HepG2 (cell line): ENCODE measurements around the gene NCOA6. TPM values are rescaled to one million over a fixed set of nuclear protein-coding genes. Genes with fewer than 3 reads are reported as not detected.

Experiments used
- ATAC-seq: fragments of 200-7000 bp; cut with Tn5 transposase; 3 replicates; pipeline ENCODE4 v1.9.1; 2020; ENCODE audit warnings: mild to moderate bottlenecking, moderate library complexity
- BruUV-seq: library from RNA; stranded (reverse); fragments of 400-500 nt; replicated peaks from 2 replicates; lab custom pipeline; 2021; lab: Mats Ljungman, UMichigan
- CTCF ChIA-PET: fragments of 300-600 bp; formaldehyde crosslinking; extraction: SDS; loops from one replicate; lab custom pipeline; 2021; ENCODE audit warnings: low total read pairs, inconsistent platforms, low intra/inter-chr PET ratio; lab: Yijun Ruan, JAX
- POLR2A ChIA-PET: fragments of 350-600 bp; sonication (Branson Sonifier 250); formaldehyde crosslinking; loops from one replicate; lab custom pipeline; 2020; ENCODE audit warnings: antibody characterized with exemption, inconsistent platforms; lab: Yijun Ruan, JAX
- DNase-seq: peaks from one replicate; pipeline ENCODE4 v3.0.0-alpha.2; 2015; ENCODE audit warnings: low spot score
- FAIRE-seq: peaks from 3 replicates; lab custom pipeline; 2011; peaks lifted over from hg19 to GRCh38; lab: Jason Lieb, UNC
- H2AFZ ChIP-seq: one replicate; pipeline ENCODE4 v1.6.1; 2011; ENCODE audit warnings: low read length, inconsistent platforms
- H3K27ac ChIP-seq: fragments of 300-600 bp; 3 replicates; pipeline ENCODE4 v1.8.0; 2011; ENCODE audit warnings: mixed run types, mild to moderate bottlenecking, mixed read lengths, low read length, inconsistent platforms; ENCODE audit not compliant: insufficient read depth; ENCODE audit errors: extremely low read length
- H3K27me3 ChIP-seq, 2 experiments: fragments of 200-600 bp in 1 of 2; 2 replicates in 1 of 2; 3 replicates in 1 of 2; pipeline versions ENCODE4 v1.6.0 to v1.8.0; 2011; ENCODE audit warnings: low read length in 2 of 2, mild to moderate bottlenecking in 2 of 2, moderate library complexity in 2 of 2, inconsistent platforms in 1 of 2; ENCODE audit not compliant: insufficient read depth in 2 of 2, control insufficient read depth in 1 of 2
- H3K36me3 ChIP-seq, 2 experiments: fragments of 200-600 bp in 1 of 2; replicated peaks in 1 of 2; 2 replicates in 1 of 2; 3 replicates in 1 of 2; pipeline versions ENCODE4 v1.5.1 to v1.8.0; 2011; ENCODE audit warnings: low read length in 2 of 2, inconsistent platforms in 1 of 2; ENCODE audit not compliant: insufficient read depth in 2 of 2, control insufficient read depth in 1 of 2
- H3K4me1 ChIP-seq: 2 replicates; pipeline ENCODE4 v1.5.1; 2012; ENCODE audit warnings: low read length, inconsistent platforms; ENCODE audit not compliant: insufficient read depth
- H3K4me2 ChIP-seq: 2 replicates; pipeline ENCODE4 v1.6.0; 2011; ENCODE audit warnings: low read depth, low read length, inconsistent platforms
- H3K4me3 ChIP-seq, 3 experiments: fragments of 200-600 bp in 1 of 3; sonication (generic), shearing (Covaris generic) in 1 of 3; replicated peaks in 1 of 3; 2 replicates each; pipeline ENCODE4 v1.5.1; 2011 to 2016; ENCODE audit warnings: low read length in 3 of 3, inconsistent platforms in 2 of 3, low read depth in 2 of 3, mild to moderate bottlenecking in 2 of 3, control low read depth in 1 of 3, mixed read lengths in 1 of 3; ENCODE audit not compliant: insufficient read depth in 1 of 3
- H3K79me2 ChIP-seq: one replicate; pipeline ENCODE4 v1.6.1; 2011; ENCODE audit warnings: low read length, inconsistent platforms; ENCODE audit not compliant: insufficient read depth
- H3K9ac ChIP-seq: 2 replicates; pipeline ENCODE4 v1.6.0; 2011; ENCODE audit warnings: mild to moderate bottlenecking, low read depth, low read length, inconsistent platforms; ENCODE audit not compliant: insufficient read depth
- H3K9me3 ChIP-seq: 2 replicates; pipeline ENCODE4 v1.5.1; 2012; ENCODE audit warnings: mild to moderate bottlenecking, low read length
- H4K20me1 ChIP-seq: 2 replicates; pipeline ENCODE4 v1.6.0; 2011; ENCODE audit warnings: inconsistent platforms, mild to moderate bottlenecking, low read length, moderate library complexity; ENCODE audit not compliant: insufficient read depth
- ARNT2 ChIP-seq: sonication (generic); formaldehyde crosslinking; IDR thresholded peaks from 2 replicates; pipeline ENCODE4 v1.8.0; 2022; ENCODE audit warnings: mild to moderate bottlenecking, low read depth, missing genetic modification reagents, moderate library complexity
- ATF1 ChIP-seq: IDR thresholded peaks from 2 replicates; pipeline ENCODE4 v1.6.1; 2016; ENCODE audit warnings: mild to moderate bottlenecking, control low read depth
- FOXA1 ChIP-seq, 2 experiments: fragments of 450-650 bp in 1 of 2; sonication (generic) in 1 of 2; formaldehyde crosslinking in 1 of 2; IDR thresholded peaks; 2 replicates each; pipeline versions ENCODE4 v1.4.0 to v1.6.1; 2016 to 2020; ENCODE audit warnings: missing genetic modification reagents in 1 of 2
- FOXJ3 ChIP-seq: sonication (generic); formaldehyde crosslinking; IDR thresholded peaks from 2 replicates; pipeline ENCODE4 v1.4.0; 2020; ENCODE audit warnings: missing genetic modification reagents, mild to moderate bottlenecking, borderline replicate concordance
- HES4 ChIP-seq: sonication (generic); formaldehyde crosslinking; IDR thresholded peaks from 2 replicates; pipeline ENCODE4 v1.9.0; 2021; ENCODE audit warnings: mild to moderate bottlenecking, missing genetic modification reagents, borderline replicate concordance
- HMGXB3 ChIP-seq: sonication (generic); formaldehyde crosslinking; IDR thresholded peaks from 2 replicates; pipeline ENCODE4 v1.4.0; 2020; ENCODE audit warnings: missing genetic modification reagents, borderline replicate concordance
- HNF1A ChIP-seq, 2 experiments: sonication (generic) in 1 of 2; formaldehyde crosslinking in 1 of 2; IDR thresholded peaks; 2 replicates each; pipeline versions ENCODE4 v1.4.0 to v1.6.1; 2016 to 2020; ENCODE audit warnings: borderline replicate concordance in 1 of 2, low read depth in 1 of 2, mild to moderate bottlenecking in 1 of 2, missing genetic modification reagents in 1 of 2
- SP1 ChIP-seq, 2 experiments: fragments of 450-650 bp in 1 of 2; sonication (generic) in 1 of 2; formaldehyde crosslinking in 1 of 2; IDR thresholded peaks; 2 replicates each; pipeline versions ENCODE4 v1.4.0 to v1.6.1; 2016 to 2020; ENCODE audit warnings: missing genetic modification reagents in 1 of 2
- ZFP37 ChIP-seq: sonication (generic); formaldehyde crosslinking; IDR thresholded peaks from 2 replicates; pipeline ENCODE4 v1.4.0; 2020; ENCODE audit warnings: missing genetic modification reagents, borderline replicate concordance
- ZMYM3 ChIP-seq: sonication (generic); formaldehyde crosslinking; IDR thresholded peaks from 2 replicates; pipeline ENCODE4 v1.5.1; 2020; ENCODE audit warnings: mild to moderate bottlenecking, missing genetic modification reagents
- ZNF20 ChIP-seq: sonication (generic); formaldehyde crosslinking; IDR thresholded peaks from 2 replicates; pipeline ENCODE4 v1.4.0; 2020; ENCODE audit warnings: mild to moderate bottlenecking, moderate library complexity, missing genetic modification reagents
- ZNF33A ChIP-seq: sonication (generic); formaldehyde crosslinking; IDR thresholded peaks from 2 replicates; pipeline ENCODE4 v1.5.1; 2020; ENCODE audit warnings: missing genetic modification reagents, mild to moderate bottlenecking, moderate library complexity, borderline replicate concordance
- ZNF83 ChIP-seq: sonication (generic); formaldehyde crosslinking; IDR thresholded peaks from 2 replicates; pipeline ENCODE4 v1.4.0; 2020; ENCODE audit warnings: missing genetic modification reagents, mild to moderate bottlenecking, borderline replicate concordance
- whole genome bisulfite sequencing: methylation state at CpG from one replicate; pipeline ENCODE4 v1.1.6; 2017; ENCODE audit warnings: low lambda C conversion rate; 5-methylcytosine and 5-hydroxymethylcytosine counted together
- in situ Hi-C: cut with HindIII; loops from 2 replicates; pipeline ENCODE4 v1.10.0; 2017; ENCODE audit warnings: low pct_unique_long_range_greater_than_20kb; ENCODE audit not compliant: extremely low pct_ligation_motif_present
- intact Hi-C: fragments of 100-400 bp; cut with micrococcal nuclease; formaldehyde crosslinking; loops from one replicate; pipeline ENCODE4 v1.10.0; 2022; ENCODE audit not compliant: unreplicated experiment
- polyA plus RNA-seq, 8 experiments: library from polyadenylated mRNA; depleted of rRNA in 3 of 8; stranded (reverse) in 7 of 8; unstranded in 1 of 8; fragments of >200 nt; fragmentation: Illumina TruSeq in 4 of 8; extraction: Trizol in 4 of 8; gene quantifications; 2 replicates each; pipeline versions ENCODE4 v1.2.1 to v1.2.3, GENCODE V29; 2011 to 2016; ENCODE audit warnings: low read depth in 4 of 8, missing spikeins in 1 of 8, mixed read lengths in 1 of 8; ENCODE audit not compliant: insufficient read depth in 1 of 8
- total RNA-seq, 5 experiments: library from RNA; depleted of rRNA; stranded (reverse); fragments of >200 nt; fragmentation: Illumina TruSeq; extraction: Trizol; gene quantifications; 2 replicates each; pipeline ENCODE4 v1.2.3, GENCODE V29; 2016; ENCODE audit warnings: low read depth in 1 of 5
- TF ChIP-seq, protein P1 (sequence below): sonication (generic); formaldehyde crosslinking; IDR thresholded peaks from 2 replicates; pipeline ENCODE4 v1.8.1; 2023; ENCODE audit warnings: mild to moderate bottlenecking, missing genetic modification reagents, borderline replicate concordance

The NCOA6 gene
- total and polyA plus RNA-seq, 2 of the 13 experiments (the other 11 are each of a cell fraction or from before 2014, with no cell fraction given): 11.2 to 29.3 TPM

- H3K9me3 ChIP-seq: no peaks in the 10 kb centered on the region
- BruUV-seq: no TSS peak
- no peaks in the 10 kb centered on the region; a peak in 2 of 5 replicates for H3K36me3 ChIP-seq
- no peak overlapping the region for H2AFZ ChIP-seq
- H3K4me3 ChIP-seq: no peak overlapping the region
- in situ Hi-C loops: no loop called here
- no peaks in the 10 kb centered on the region for H3K27me3 ChIP-seq
- H4K20me1 ChIP-seq: peaks cover 18% of the 10 kb centered on the region
- 81% methylated on average over 2 of the region's 2 CpGs for WGBS
- H3K27ac ChIP-seq: no peak overlapping the region
- CTCF ChIA-PET: no interaction called here
- intact Hi-C loops: no loop called here
- ATAC-seq (no peak), FAIRE-seq (no peak), DNase-seq (no peak)
- no peak overlapping the region for H3K4me2 ChIP-seq
- H3K4me1 ChIP-seq: peaks cover 21% of the 10 kb centered on the region
- no peak overlapping the region for H3K9ac ChIP-seq
- POLR2A ChIA-PET: no interaction called here
- peaks cover 95% of the 10 kb centered on the region for H3K79me2 ChIP-seq
- TF ChIP-seq ARNT2: no peak
- TF ChIP-seq ZNF20 (CRISPR knock-in tag): no peak
- TF ChIP-seq HMGXB3: no peak
- TF ChIP-seq ZNF33A (CRISPR knock-in tag): no peak
- TF ChIP-seq ZFP37 (CRISPR knock-in tag): no peak
- no peak for TF ChIP-seq ZNF83 (CRISPR knock-in tag)
- TF ChIP-seq SP1 (IDR thresholded peaks at IDR 0.05): no peak
- TF ChIP-seq SP1 (CRISPR knock-in tag; IDR thresholded peaks at IDR 0.05): no peak
- no peak for TF ChIP-seq ATF1 (CRISPR knock-in tag)
- no peak for TF ChIP-seq HNF1A (IDR thresholded peaks at IDR 0.05; ENCODE audit: low read depth)
- TF ChIP-seq HNF1A (CRISPR knock-in tag; IDR thresholded peaks at IDR 0.05; ENCODE audit: borderline replicate concordance): no peak
- TF ChIP-seq HES4 (CRISPR knock-in tag): no peak
- TF ChIP-seq FOXJ3 (CRISPR knock-in tag): no peak
- TF ChIP-seq ZMYM3 (CRISPR knock-in tag): no peak
- TF ChIP-seq FOXA1 (IDR thresholded peaks at IDR 0.05): no peak
- no peak for TF ChIP-seq FOXA1 (CRISPR knock-in tag; IDR thresholded peaks at IDR 0.05)
- TF ChIP-seq, protein P1, sequence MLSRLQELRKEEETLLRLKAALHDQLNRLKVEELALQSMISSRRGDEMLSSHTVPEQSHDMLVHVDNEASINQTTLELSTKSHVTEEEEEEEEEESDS (CRISPR knock-in tag): no peak
These were observed 7.7 kb downstream of the NCOA6 start for GRCh38 chr20:34817801-34818200.
